SU-DHL-6 (cell line): Measurements from ENCODE around the gene ANKS1A.

ENCODE experiments used
- H2AFZ ChIP-seq: fragments of 200-600 bp; sonication (generic); 2 replicates; pipeline ENCODE4 v1.6.1; 2014; ENCODE audit warnings: low read depth, mild to moderate bottlenecking, moderate library complexity, mixed read lengths, antibody characterized with exemption, low read length; ENCODE audit not compliant: severe bottlenecking
- H3F3A ChIP-seq: fragments of 200-600 bp; shearing (Covaris generic); 2 replicates; pipeline ENCODE4 v1.6.0; 2016; ENCODE audit warnings: antibody characterized with exemption, mild to moderate bottlenecking; ENCODE audit not compliant: insufficient read depth
- H3K27ac ChIP-seq: fragments of 200-600 bp; sonication (generic); 2 replicates; pipeline ENCODE4 v1.5.1; 2016; ENCODE audit warnings: low read depth, mild to moderate bottlenecking, low read length, moderate library complexity, mixed read lengths
- H3K27me3 ChIP-seq: fragments of 200-600 bp; sonication (generic), shearing (Covaris generic); 2 replicates; pipeline ENCODE4 v1.6.0; 2014; ENCODE audit warnings: mild to moderate bottlenecking, low read length
- H3K36me3 ChIP-seq: fragments of 200-600 bp; sonication (generic); 2 replicates; pipeline ENCODE4 v1.6.1; 2014; ENCODE audit warnings: mild to moderate bottlenecking, low read length, mixed read lengths
- H3K4me2 ChIP-seq: fragments of 300-600, 200-600 bp; shearing (Covaris generic), sonication (generic); 2 replicates; pipeline ENCODE4 v1.6.0; 2014; ENCODE audit warnings: low read length, low read depth, mild to moderate bottlenecking; ENCODE audit not compliant: poor library complexity, severe bottlenecking
- H3K4me3 ChIP-seq: fragments of 200-600 bp; sonication (generic); 2 replicates; pipeline ENCODE4 v1.5.1; 2014; ENCODE audit warnings: antibody characterized with exemption, low read length, mild to moderate bottlenecking, mixed read lengths; ENCODE audit not compliant: insufficient read depth, poor library complexity, severe bottlenecking
- H3K79me2 ChIP-seq: fragments of 200-600 bp; sonication (generic); 2 replicates; pipeline ENCODE4 v1.6.1; 2014; ENCODE audit warnings: mild to moderate bottlenecking, low read length, moderate library complexity; ENCODE audit not compliant: insufficient read depth
- H3K9ac ChIP-seq: fragments of 200-600 bp; sonication (generic); 2 replicates; pipeline ENCODE4 v1.7.0; 2014; ENCODE audit warnings: mild to moderate bottlenecking, low read length
- H3K9me2 ChIP-seq: fragments of 200-600 bp; sonication (generic); replicated peaks from 2 replicates; pipeline ENCODE4 v1.6.1; 2014; ENCODE audit warnings: low read length; ENCODE audit not compliant: insufficient read depth
- H3K9me3 ChIP-seq: fragments of 200-600 bp; sonication (generic); 2 replicates; pipeline ENCODE4 v1.6.1; 2014; ENCODE audit warnings: low read length, mixed read lengths; ENCODE audit not compliant: insufficient read depth
- H4K20me1 ChIP-seq: fragments of 200-600 bp; sonication (generic); 2 replicates; pipeline ENCODE4 v1.6.1; 2014; ENCODE audit warnings: low read depth, mild to moderate bottlenecking, antibody characterized with exemption, low read length, moderate library complexity, mixed read lengths
- CTCF ChIP-seq: fragments of 200-600 bp; sonication (generic); IDR thresholded peaks from one replicate; pipeline ENCODE4 v1.5.1; 2017; ENCODE audit warnings: antibody characterized with exemption, mild to moderate bottlenecking, low read length, moderate library complexity; ENCODE audit not compliant: insufficient read depth, poor library complexity, severe bottlenecking
- EZH2phosphoT487 ChIP-seq: fragments of 200-600 bp; sonication (generic), shearing (Covaris generic); conservative IDR thresholded peaks from 2 replicates; pipeline ENCODE4 v1.6.1; 2018; ENCODE audit warnings: mild to moderate bottlenecking, antibody characterized with exemption, low read length, moderate library complexity, mixed read lengths

Gene ANKS1A

GRCh38 chr6:35026434-35027222, 137.6 kb downstream of the ANKS1A start:
- no peak overlapping the region for H2AFZ ChIP-seq
- no peak overlapping the region for H3K4me3 ChIP-seq
- no peaks in the 10 kb centered on the region for H4K20me1 ChIP-seq
- H3K36me3 ChIP-seq: no peaks in the 10 kb centered on the region
- H3F3A ChIP-seq: no peaks in the 10 kb centered on the region
- H3K9me3 ChIP-seq: no peaks in the 10 kb centered on the region
- H3K79me2 ChIP-seq: no peaks in the 10 kb centered on the region
- TF ChIP-seq CTCF: no peak
- no peak for TF ChIP-seq EZH2phosphoT487
- no peak overlapping the region for H3K27ac ChIP-seq
- no peaks in the 10 kb centered on the region for H3K27me3 ChIP-seq
- H3K9me2 ChIP-seq: no peaks in the 10 kb centered on the region
- H3K9ac ChIP-seq: no peak overlapping the region
- H3K4me2 ChIP-seq: no peak overlapping the region

- H3K9me2 ChIP-seq: no peaks in the 10 kb centered on the region
- H3K9me3 ChIP-seq: no peaks in the 10 kb centered on the region
- H3K79me2 ChIP-seq: no peaks in the 10 kb centered on the region
- no peak overlapping the region for H3K4me3 ChIP-seq
- no peak overlapping the region for H3K4me2 ChIP-seq
- no peaks in the 10 kb centered on the region for H3K36me3 ChIP-seq
- no peaks in the 10 kb centered on the region for H3K27me3 ChIP-seq
- TF ChIP-seq EZH2phosphoT487 (no peak), CTCF (no peak)
- no peak overlapping the region for H2AFZ ChIP-seq
- no peak overlapping the region for H3K9ac ChIP-seq
- no peaks in the 10 kb centered on the region for H4K20me1 ChIP-seq
- H3F3A ChIP-seq: no peaks in the 10 kb centered on the region
- H3K27ac ChIP-seq: no peak overlapping the region
Observed at GRCh38 chr6:35027807-35028206, 138.8 kb downstream of the ANKS1A start.

- TF ChIP-seq EZH2phosphoT487 (no peak), CTCF (no peak)
- Histone ChIP-seq H3K9ac (no peak overlapping the region), H3K36me3 (no peaks in the 10 kb centered on the region), H3K4me3 (no peak overlapping the region), H3K27ac (no peak overlapping the region), H3K79me2 (no peaks in the 10 kb centered on the region), H2AFZ (no peak overlapping the region), H4K20me1 (no peaks in the 10 kb centered on the region), H3K9me2 (no peaks in the 10 kb centered on the region), H3F3A (no peaks in the 10 kb centered on the region), H3K9me3 (no peaks in the 10 kb centered on the region), H3K4me2 (no peak overlapping the region), H3K27me3 (no peaks in the 10 kb centered on the region)
Observed at GRCh38 chr6:35028781-35029769, 140.0 kb downstream of the ANKS1A start.
